SU-DHL-6 (cell line): ENCODE data around the gene ST8SIA2.

Experiments
- H2AFZ ChIP-seq: fragments of 200-600 bp; sonication (generic); 2 replicates; pipeline ENCODE4 v1.6.1; 2014; ENCODE audit warnings: low read depth, mild to moderate bottlenecking, moderate library complexity, mixed read lengths, antibody characterized with exemption, low read length; ENCODE audit not compliant: severe bottlenecking
- H3F3A ChIP-seq: fragments of 200-600 bp; shearing (Covaris generic); 2 replicates; pipeline ENCODE4 v1.6.0; 2016; ENCODE audit warnings: antibody characterized with exemption, mild to moderate bottlenecking; ENCODE audit not compliant: insufficient read depth
- H3K27ac ChIP-seq: fragments of 200-600 bp; sonication (generic); 2 replicates; pipeline ENCODE4 v1.5.1; 2016; ENCODE audit warnings: low read depth, mild to moderate bottlenecking, low read length, moderate library complexity, mixed read lengths
- H3K27me3 ChIP-seq: fragments of 200-600 bp; sonication (generic), shearing (Covaris generic); 2 replicates; pipeline ENCODE4 v1.6.0; 2014; ENCODE audit warnings: mild to moderate bottlenecking, low read length
- H3K36me3 ChIP-seq: fragments of 200-600 bp; sonication (generic); 2 replicates; pipeline ENCODE4 v1.6.1; 2014; ENCODE audit warnings: mild to moderate bottlenecking, low read length, mixed read lengths
- H3K4me2 ChIP-seq: fragments of 300-600, 200-600 bp; shearing (Covaris generic), sonication (generic); 2 replicates; pipeline ENCODE4 v1.6.0; 2014; ENCODE audit warnings: low read length, low read depth, mild to moderate bottlenecking; ENCODE audit not compliant: poor library complexity, severe bottlenecking
- H3K4me3 ChIP-seq: fragments of 200-600 bp; sonication (generic); 2 replicates; pipeline ENCODE4 v1.5.1; 2014; ENCODE audit warnings: antibody characterized with exemption, low read length, mild to moderate bottlenecking, mixed read lengths; ENCODE audit not compliant: insufficient read depth, poor library complexity, severe bottlenecking
- H3K79me2 ChIP-seq: fragments of 200-600 bp; sonication (generic); 2 replicates; pipeline ENCODE4 v1.6.1; 2014; ENCODE audit warnings: mild to moderate bottlenecking, low read length, moderate library complexity; ENCODE audit not compliant: insufficient read depth
- H3K9ac ChIP-seq: fragments of 200-600 bp; sonication (generic); 2 replicates; pipeline ENCODE4 v1.7.0; 2014; ENCODE audit warnings: mild to moderate bottlenecking, low read length
- H3K9me2 ChIP-seq: fragments of 200-600 bp; sonication (generic); replicated peaks from 2 replicates; pipeline ENCODE4 v1.6.1; 2014; ENCODE audit warnings: low read length; ENCODE audit not compliant: insufficient read depth
- H3K9me3 ChIP-seq: fragments of 200-600 bp; sonication (generic); 2 replicates; pipeline ENCODE4 v1.6.1; 2014; ENCODE audit warnings: low read length, mixed read lengths; ENCODE audit not compliant: insufficient read depth
- H4K20me1 ChIP-seq: fragments of 200-600 bp; sonication (generic); 2 replicates; pipeline ENCODE4 v1.6.1; 2014; ENCODE audit warnings: low read depth, mild to moderate bottlenecking, antibody characterized with exemption, low read length, moderate library complexity, mixed read lengths
- EZH2phosphoT487 ChIP-seq: fragments of 200-600 bp; sonication (generic), shearing (Covaris generic); conservative IDR thresholded peaks from 2 replicates; pipeline ENCODE4 v1.6.1; 2018; ENCODE audit warnings: mild to moderate bottlenecking, antibody characterized with exemption, low read length, moderate library complexity, mixed read lengths
- TF ChIP-seq, protein P1 (sequence below): fragments of 200-600 bp; sonication (generic); IDR thresholded peaks from one replicate; pipeline ENCODE4 v1.5.1; 2017; ENCODE audit warnings: antibody characterized with exemption, mild to moderate bottlenecking, low read length, moderate library complexity; ENCODE audit not compliant: insufficient read depth, poor library complexity, severe bottlenecking

Gene ST8SIA2

DNA sequence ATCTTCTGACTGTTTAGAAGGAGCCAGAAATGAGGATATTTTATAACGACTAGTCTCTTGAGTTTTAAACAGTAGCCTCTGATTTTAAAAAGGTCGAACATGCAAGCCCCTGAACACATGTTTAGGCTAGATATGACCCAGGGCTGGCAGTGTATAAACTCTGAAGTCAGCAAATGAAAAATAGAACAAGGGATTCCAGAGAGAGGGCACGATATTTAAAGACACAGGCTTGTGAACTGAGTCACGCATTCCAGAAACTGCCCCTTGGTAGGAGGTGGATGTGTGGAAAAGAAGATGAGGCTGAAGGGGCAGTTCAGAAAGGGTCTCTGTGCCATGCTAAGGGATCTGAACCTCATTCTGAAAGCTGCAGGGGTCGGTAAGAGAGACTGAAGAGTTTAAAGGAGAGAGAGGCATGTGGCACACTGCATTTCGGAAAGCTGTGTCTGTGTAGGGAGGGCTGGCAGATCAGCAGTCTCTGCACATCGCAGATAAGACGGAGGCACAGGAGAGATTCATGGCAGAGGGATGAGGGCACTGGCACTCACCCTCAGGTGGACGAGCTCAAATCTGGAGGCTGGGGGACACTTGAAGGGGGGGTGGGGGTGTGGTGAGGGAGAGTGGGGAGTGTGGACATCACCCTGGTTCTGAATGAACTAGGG lies 22.1 kb downstream of the ST8SIA2 start:
- Histone ChIP-seq H3K27me3 (no peaks in the 10 kb centered on the region), H3K4me2 (no peak overlapping the region), H3F3A (no peaks in the 10 kb centered on the region), H3K9ac (no peak overlapping the region), H3K4me3 (no peak overlapping the region), H3K79me2 (no peaks in the 10 kb centered on the region), H4K20me1 (no peaks in the 10 kb centered on the region), H3K9me3 (no peaks in the 10 kb centered on the region), H3K27ac (no peak overlapping the region), H3K9me2 (no peaks in the 10 kb centered on the region), H2AFZ (no peak overlapping the region), H3K36me3 (no peaks in the 10 kb centered on the region)
- TF ChIP-seq, protein P1, sequence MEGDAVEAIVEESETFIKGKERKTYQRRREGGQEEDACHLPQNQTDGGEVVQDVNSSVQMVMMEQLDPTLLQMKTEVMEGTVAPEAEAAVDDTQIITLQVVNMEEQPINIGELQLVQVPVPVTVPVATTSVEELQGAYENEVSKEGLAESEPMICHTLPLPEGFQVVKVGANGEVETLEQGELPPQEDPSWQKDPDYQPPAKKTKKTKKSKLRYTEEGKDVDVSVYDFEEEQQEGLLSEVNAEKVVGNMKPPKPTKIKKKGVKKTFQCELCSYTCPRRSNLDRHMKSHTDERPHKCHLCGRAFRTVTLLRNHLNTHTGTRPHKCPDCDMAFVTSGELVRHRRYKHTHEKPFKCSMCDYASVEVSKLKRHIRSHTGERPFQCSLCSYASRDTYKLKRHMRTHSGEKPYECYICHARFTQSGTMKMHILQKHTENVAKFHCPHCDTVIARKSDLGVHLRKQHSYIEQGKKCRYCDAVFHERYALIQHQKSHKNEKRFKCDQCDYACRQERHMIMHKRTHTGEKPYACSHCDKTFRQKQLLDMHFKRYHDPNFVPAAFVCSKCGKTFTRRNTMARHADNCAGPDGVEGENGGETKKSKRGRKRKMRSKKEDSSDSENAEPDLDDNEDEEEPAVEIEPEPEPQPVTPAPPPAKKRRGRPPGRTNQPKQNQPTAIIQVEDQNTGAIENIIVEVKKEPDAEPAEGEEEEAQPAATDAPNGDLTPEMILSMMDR: no peak
- no peak for TF ChIP-seq EZH2phosphoT487

- H2AFZ ChIP-seq: no peak overlapping the region
- no peaks in the 10 kb centered on the region for H3K79me2 ChIP-seq
- H3K9ac ChIP-seq: no peak overlapping the region
- no peaks in the 10 kb centered on the region for H3K9me2 ChIP-seq
- H3K9me3 ChIP-seq: no peaks in the 10 kb centered on the region
- no peaks in the 10 kb centered on the region for H3F3A ChIP-seq
- H3K4me3 ChIP-seq: no peak overlapping the region
- no peak overlapping the region for H3K27ac ChIP-seq
- H3K36me3 ChIP-seq: no peaks in the 10 kb centered on the region
- H4K20me1 ChIP-seq: no peaks in the 10 kb centered on the region
- TF ChIP-seq EZH2phosphoT487: no peak
- TF ChIP-seq, protein P1: no peak
- no peak overlapping the region for H3K4me2 ChIP-seq
- H3K27me3 ChIP-seq: no peaks in the 10 kb centered on the region
These were observed 22.9 kb downstream of the ST8SIA2 start for GRCh38 chr15:92416557-92416956.

DNA sequence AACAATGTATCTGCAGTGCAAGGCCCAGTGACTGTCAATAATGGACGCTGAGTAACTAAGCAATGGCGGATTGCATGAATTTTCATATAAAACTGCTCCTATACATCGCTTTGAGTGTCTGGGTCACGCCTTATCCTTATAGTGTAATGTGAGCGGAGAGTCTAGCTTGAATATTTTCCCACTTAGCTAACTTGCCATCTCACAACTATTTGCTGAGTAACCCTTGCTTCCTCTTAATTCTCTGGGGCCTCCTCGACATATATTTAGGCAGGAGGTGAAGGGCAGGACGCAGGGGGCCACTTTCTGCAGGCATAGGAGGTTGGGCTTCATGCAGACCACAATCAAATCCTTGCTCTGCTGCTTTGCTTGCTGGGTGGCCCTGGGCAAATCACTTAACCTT lies 24.0 kb downstream of the ST8SIA2 start:
- Histone ChIP-seq H3K36me3 (no peaks in the 10 kb centered on the region), H4K20me1 (no peaks in the 10 kb centered on the region)

More for the DNA sequence above, 24.0 kb downstream of the ST8SIA2 start:
- TF ChIP-seq EZH2phosphoT487: no peak
- TF ChIP-seq, protein P1: no peak
- Histone ChIP-seq H3K9me3 (no peaks in the 10 kb centered on the region), H3K79me2 (no peaks in the 10 kb centered on the region), H2AFZ (no peak overlapping the region), H3K4me2 (no peak overlapping the region), H3K9ac (no peak overlapping the region), H3K27ac (no peak overlapping the region), H3K9me2 (no peaks in the 10 kb centered on the region), H3K27me3 (no peaks in the 10 kb centered on the region), H3F3A (no peaks in the 10 kb centered on the region), H3K4me3 (no peak overlapping the region)
